Ramos (cell line): ENCODE results near the gene RAX2.

Experiments used
- in situ Hi-C: fragments of 300-500 bp; cut with MboI; formaldehyde crosslinking; loops from one replicate; pipeline ENCODE4 v1.14.3; 2022; ENCODE audit warnings: low sequenced_read_pairs; ENCODE audit not compliant: unreplicated experiment

The RAX2 gene

GRCh38 chr19:3803114-3803888 lies 31.3 kb upstream of the RAX2 start:
- in situ Hi-C loops, result no loop called here

DNA sequence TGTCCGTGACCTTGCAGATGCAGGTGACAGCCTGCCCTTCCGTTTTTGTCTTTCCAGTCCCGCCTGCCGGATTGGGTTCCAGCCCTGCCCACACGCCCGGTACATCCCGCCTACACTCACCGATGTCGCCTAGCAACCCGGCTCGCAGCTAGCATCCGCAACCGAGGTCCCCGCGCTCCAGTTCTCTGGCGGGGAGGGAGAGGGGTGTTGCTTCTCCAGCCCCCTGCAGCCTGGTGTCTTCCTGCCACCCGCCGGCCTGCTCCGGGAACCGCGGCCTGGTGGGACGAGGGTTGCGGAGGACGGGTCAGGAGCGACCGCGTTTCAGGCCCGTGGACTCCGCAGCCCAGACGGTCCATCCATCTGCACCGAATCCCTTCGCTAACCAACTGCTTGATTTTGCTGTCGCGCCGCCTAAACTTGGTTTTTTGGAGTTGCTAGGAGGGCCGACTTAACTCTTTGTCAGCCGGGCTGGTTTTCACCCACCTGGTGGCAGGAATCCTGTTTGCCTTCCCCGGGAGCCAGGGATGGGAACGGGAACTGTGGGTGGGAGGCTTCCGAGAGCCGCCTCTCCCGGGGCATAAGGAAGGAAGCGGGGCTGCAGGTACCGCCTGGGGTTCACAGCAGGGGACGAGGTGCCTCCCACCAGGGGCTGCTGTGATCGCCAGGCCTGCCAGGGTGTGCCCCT lies 29.5 kb upstream of the RAX2 start:
- in situ Hi-C loops, result no loop called here

DNA sequence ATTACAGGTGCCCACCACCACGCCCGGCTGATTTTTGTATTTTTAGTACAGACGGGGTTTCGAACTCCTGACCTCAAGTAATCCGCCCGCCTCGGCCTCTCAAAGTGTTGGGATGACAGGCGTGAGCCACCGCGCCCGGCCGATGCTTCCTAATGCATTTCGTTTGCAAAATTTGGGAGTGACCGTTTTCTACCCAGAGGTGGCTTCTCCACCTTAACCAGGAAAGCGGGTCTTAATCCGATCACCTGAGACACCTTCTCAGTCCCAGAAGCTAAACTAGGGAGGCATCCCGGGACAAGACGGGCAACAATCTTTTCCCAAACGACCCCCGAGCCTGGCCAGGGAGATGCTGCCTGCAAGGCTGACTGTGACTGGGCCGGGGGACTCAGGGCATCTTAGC lies 29.0 kb upstream of the RAX2 start:
- in situ Hi-C loops, result no loop called here

DNA sequence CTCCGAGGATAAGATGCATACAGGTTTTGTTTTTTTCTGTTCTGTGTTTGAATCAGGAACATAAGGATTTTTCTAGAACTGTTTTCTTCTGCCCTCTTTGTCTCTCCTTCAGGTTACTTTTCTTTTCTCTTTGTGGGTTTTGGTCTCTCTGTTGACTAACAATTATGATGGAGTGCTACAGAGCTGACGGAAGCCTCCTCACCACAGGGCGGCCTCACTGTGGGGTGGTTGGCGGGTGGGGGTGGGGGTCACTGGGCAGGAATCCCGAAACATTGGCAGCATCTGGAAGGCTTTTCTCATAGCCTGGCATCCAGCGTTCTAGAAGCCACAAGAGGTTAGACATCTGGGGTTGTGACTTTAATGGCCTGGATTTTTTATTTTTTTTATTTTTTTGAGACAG lies 26.1 kb upstream of the RAX2 start:
- in situ Hi-C loops, result no loop called here

DNA sequence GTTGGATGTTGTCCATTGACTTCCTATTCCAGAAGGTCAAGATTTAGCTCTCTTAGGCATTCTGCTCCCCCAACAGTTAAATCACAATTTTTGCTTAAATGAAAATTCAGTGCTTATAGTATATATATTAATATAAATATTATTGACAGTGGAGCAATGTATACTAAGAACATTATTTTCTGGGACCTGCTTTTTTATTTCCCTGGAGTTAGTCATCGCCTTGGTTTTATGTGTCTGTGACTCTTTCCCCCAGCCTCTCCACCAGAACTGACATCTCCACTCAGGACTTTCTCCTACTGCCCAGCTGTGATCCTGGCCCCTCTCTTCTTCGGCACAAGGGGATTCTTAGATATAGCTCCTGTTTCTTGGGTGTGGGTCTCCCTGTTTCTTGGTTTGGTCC lies 24.3 kb upstream of the RAX2 start:
- in situ Hi-C loops, result no loop called here

- in situ Hi-C loops, result no loop called here
Observed at GRCh38 chr19:3793799-3794198, 21.8 kb upstream of the RAX2 start.

- in situ Hi-C loops, result no loop called here
Observed at GRCh38 chr19:3792114-3792513, 20.1 kb upstream of the RAX2 start.

- in situ Hi-C loops, result no loop called here
Observed at GRCh38 chr19:3790941-3791340, 18.9 kb upstream of the RAX2 start.

GRCh38 chr19:3790209-3790734 lies 18.2 kb upstream of the RAX2 start:
- in situ Hi-C loops, result no loop called here

DNA sequence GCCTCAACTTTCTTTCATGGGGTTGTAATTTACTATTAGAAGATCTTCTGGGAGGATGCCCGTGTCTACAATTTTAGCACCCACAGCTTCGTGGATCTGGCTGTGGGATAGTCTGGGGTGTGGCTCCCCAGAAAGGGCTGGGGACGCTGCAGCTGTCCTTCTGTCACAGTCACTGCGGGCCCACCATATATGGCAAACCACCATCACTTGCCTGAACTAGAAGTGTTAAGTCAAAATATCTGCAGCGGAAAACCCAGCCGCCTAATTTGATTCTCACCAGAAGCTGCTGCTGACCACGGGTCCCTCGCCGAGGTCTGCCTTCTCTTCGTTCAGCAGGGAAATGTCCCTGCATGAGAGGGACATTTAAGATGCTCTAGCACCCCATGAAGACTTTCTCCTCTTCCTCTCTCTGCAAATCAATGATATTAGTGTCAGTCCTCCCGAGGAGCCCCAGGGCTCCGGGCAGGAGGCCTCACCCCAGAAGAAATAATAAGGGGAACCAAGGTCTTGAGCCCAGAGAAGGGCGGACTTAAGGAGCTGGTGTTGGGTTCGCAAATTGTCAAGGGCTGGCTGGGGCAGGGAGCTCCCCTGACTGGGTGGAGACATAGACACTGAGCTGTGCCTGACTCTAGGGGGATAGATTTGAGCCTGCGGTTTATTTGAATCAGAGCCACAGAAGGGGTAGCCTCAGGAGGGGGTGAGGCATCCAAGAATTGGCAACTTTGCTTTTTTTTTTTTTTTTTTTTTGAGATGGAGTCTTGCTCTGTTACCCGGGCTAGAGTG lies 17.2 kb upstream of the RAX2 start:
- in situ Hi-C loops, result no loop called here

DNA sequence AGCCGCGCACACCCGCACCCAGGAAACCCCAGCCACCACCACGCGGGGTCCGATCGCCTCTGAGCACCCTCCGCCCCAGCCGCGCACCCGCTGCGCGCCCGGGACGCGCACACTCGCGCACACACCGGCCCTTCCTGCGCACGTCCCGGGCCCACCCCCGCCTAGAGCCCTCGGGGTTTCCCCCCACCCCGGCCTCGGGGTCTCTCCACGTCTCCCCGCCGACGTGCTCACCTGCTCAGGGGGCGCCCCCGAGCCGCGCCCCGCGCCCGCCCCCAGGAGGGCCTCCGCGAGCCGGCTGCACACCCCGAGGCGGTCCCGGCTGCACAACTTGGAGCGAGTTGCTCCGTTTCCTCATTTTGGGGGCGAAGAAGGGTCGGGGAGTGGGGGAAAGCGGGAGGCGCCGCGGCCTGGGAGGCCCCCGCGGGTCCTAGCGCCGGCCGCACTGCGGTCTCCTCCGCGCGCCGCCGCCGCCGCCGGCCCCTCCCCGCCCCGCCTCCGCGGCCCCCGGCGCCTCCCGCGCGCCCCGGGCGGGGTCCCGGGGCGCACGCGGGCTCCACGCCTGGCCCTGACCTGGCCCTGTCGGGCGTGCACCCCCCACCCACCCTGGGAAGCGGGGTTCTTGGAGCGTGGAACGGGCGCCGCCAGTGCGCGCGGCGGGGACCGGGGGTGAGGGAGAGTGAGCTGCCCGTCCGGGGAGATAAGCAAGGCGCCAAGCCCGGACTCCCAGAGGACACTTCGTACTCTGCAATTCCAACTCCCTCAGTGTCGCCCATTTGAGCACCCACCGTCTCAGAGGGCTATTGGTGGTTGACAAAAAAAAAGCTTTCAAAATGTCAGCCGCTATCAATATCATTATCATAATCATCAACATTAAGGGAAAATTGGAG lies 14.2 kb upstream of the RAX2 start, which contains the start of gene MATK:
Gene MATK, minus strand, starts transcription at position 444 of the 887 bp plus-strand sequence. CDS start 1,246 bp downstream, outside the sequence.
- in situ Hi-C loops, result no loop called here

GRCh38 chr19:3785451-3785937 lies 13.5 kb upstream of the RAX2 start:
- in situ Hi-C loops, result no loop called here

GRCh38 chr19:3784607-3785450 lies 12.8 kb upstream of the RAX2 start:
- in situ Hi-C loops, result no loop called here

DNA sequence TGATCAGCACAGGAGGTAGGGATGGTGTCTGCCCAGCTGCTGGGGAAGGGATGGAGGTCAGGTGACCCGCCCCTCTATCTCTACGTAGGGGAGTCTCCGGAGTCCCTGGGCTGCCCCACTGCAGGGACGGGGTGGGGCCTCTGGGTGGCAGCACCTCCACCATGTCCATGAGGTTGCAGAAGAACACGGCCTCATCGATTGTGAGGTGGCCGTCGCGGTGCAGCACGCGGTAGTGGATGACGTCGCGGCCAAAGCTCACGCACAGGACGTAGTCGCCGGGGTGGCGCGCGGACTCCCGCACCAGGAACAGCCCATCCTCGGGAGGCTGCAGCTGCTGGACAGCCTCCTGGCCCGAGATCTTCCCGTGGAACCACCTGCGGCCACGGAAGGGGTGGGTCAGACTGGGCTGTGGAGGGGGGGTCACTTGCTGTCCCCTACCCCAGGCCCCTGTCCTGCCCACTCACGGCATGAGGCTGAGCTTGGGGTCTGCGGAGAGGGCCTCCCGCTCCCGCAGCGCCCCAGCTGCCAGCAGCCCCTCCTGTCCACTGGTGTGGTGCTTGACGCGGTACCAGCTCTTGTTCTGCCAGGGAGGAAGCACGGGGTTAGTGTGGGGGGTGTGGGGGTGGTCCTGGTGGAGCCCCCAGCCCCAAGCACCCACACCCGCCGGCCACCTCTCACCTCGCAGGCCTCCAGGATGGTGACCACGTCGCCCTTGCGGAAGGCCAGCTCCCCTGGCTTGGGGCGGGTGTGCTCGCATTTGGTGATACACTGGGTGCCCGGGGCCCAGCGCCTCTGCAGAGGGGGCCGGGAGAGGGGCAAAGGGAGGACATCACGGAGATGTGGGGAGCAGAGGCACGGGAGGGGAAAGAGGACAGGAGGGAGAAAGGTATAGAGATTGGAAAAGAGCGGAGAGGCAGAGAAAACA lies 11.9 kb upstream of the RAX2 start:
- in situ Hi-C loops, result no loop called here

DNA sequence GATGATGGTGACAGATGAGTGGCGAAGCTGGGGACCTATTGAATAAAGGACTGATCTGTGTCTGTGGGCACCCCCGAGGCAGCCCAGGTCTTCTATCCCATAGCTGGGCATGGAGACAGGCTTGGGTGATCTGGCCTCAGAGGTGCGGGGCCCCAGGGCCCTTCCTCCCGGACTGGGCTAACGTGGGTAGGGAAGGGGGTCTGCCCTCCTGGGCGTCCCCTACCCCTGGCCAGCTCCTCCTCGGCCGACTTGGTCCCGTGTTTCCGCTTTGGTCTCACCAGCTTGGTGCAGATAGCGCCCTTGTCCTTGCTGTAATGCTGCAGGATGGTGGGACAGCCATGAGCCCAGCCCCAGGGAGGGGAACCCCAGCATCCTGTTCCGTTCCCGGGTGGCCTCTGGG lies 10.9 kb upstream of the RAX2 start:
- in situ Hi-C loops, result no loop called here

DNA sequence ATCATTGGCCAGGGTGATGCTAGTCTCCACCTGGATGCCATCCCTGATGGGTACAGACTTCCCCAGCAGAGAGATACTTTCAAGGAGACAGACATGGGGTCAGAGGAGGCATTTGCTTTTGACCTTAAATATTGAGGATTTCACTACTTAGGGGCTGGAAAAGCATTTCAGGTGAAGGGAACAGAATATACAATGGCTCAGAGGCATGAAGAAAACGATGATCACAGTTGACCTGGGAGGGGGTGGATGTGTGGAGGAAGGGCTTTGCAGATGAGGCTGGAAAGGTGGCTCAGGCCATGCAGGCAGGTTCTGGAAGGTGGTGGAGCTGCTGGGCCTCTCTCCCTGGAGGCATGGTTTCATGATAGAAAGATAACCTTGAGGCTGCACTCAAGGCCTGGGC lies 10.3 kb upstream of the RAX2 start:
- in situ Hi-C loops, result no loop called here

DNA sequence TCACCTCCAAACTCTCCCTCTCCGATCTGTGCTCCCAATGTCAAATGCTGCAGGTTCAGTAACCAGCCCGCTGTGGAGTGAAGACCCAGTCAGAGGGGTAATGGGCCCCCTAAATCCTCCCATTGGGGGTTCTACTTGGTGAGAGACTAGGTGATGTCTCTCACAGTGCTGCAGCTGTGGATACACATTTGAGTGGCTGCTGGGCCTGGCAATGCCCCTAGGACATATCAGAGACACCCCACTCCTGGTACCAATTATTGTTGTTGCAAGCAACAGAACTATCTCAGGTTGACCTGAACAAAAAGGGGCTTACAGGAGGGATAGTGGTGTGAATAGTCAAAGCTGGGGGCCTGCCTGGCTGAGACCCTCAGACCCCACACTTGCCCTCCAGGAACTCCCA lies 9.6 kb upstream of the RAX2 start:
- in situ Hi-C loops, result no loop called here

DNA sequence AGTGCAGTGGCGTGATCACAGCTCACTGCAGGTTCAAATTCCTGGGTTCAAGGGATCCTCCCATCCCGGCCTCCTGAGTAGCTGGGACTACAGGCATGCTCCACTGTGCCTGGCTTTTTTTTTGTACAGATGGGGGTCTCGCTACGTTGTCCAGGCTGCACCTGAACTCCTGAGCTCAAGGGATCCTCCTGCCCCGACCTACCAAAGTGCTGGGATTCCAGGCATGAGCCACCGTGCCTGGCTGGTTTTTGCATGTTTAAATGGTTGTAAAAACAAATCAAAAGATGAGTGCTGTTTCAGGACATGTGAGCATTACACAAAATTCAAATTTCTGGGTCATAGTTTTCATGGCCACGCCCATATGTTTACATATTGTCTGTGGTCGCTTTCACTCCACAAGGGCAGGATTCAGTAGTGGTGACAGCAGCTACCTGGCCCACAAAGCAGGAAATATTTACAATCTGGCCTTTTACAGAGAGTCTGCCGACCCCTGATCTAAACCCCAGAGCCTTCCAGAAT lies 8.8 kb upstream of the RAX2 start:
- in situ Hi-C loops, result no loop called here
